Measurements from ENCODE around the gene FBXW2. TPM values are rescaled to one million over a fixed set of nuclear protein-coding genes. Genes with fewer than 3 reads are reported as not detected.

FBXW2 gene
- polyA plus RNA-seq, 1 of the 3 experiments (the other 2 are of a cell fraction), result 40.1 TPM

- H2AFZ ChIP-seq (ENCODE audit: low read depth), result no peak overlapping the region
- H3K79me2 ChIP-seq (ENCODE audit: insufficient read depth), result peaks cover 42% of the 10 kb centered on the region
- H3K36me3 ChIP-seq (replicated peaks in 1 of 2; ENCODE audit: control insufficient read depth in 1 of 2, insufficient read depth in 2 of 2, low read length in 1 of 2), result peaks cover 47 to 53% of the 10 kb centered on the region in 2 experiments
- no peaks in the 10 kb centered on the region for H3K4me1 ChIP-seq (ENCODE audit: control insufficient read depth in 1 of 2, insufficient read depth in 2 of 2, low read depth in 1 of 2, low read length in 1 of 2)
- no peaks in the 10 kb centered on the region for H4K20me1 ChIP-seq (ENCODE audit: insufficient read depth)
- no peaks in the 10 kb centered on the region for H3K27me3 ChIP-seq (ENCODE audit: insufficient read depth)
- H3K9me2 ChIP-seq, result no peaks in the 10 kb centered on the region
- TF ChIP-seq PBX3 (IDR thresholded peaks at IDR 0.05) (no peak), NFIC (IDR thresholded peaks at IDR 0.05; ENCODE audit: borderline replicate concordance) (no peak), POLR2AphosphoS5 (IDR thresholded peaks at IDR 0.05; ENCODE audit: low read depth, low read length) (no peak), RAD21 (IDR thresholded peaks at IDR 0.05; ENCODE audit: low read length) (no peak), EP300 (IDR thresholded peaks at IDR 0.05; ENCODE audit: borderline replicate concordance in 1 of 2, low read depth in 1 of 2, low read length in 1 of 2) (no peak), REST (IDR thresholded peaks at IDR 0.05; ENCODE audit: low read depth, low read length) (no peak)
- 97% methylated on average over 7 of the region's 7 CpGs for WGBS (ENCODE audit: low lambda C conversion rate)
- ChIA-PET POLR2A (interaction anchor here (0.6 kb wide), 1 partner anchor 110 kb away, joined by 3 read pairs; no protein-coding TSS in a partner anchor), CTCF (interaction anchor here (1.5 to 1.6 kb wide), 2 partner anchors 8 to 77 kb away, joined by 4 to 5 read pairs; no protein-coding TSS in a partner anchor)
- no peak overlapping the region for H3K4me2 ChIP-seq
- H3K9me3 ChIP-seq, result no peaks in the 10 kb centered on the region
- no peak overlapping the region for H3K4me3 ChIP-seq (ENCODE audit: low read depth in 2 of 2, low read length in 1 of 2)
- no peak overlapping the region for H3K27ac ChIP-seq (ENCODE audit: low read depth in 2 of 2, low read length in 1 of 2)
- no peak overlapping the region for H3K9ac ChIP-seq
- DNase-seq, result no peak
- H3F3A ChIP-seq (replicated peaks; ENCODE audit: insufficient read depth), result peaks cover 6% of the 10 kb centered on the region
Observed at GRCh38 chr9:120833325-120833724, 40.1 kb upstream of the FBXW2 start.

GRCh38 chr9:120832807-120833206 is 39.6 kb upstream of the FBXW2 start:
- H3K9ac ChIP-seq, result no peak overlapping the region
- ChIA-PET CTCF (interaction anchor here (1.6 kb wide), 1 partner anchor 77 kb away, joined by 4 read pairs; no protein-coding TSS in a partner anchor), POLR2A (no interaction called here)
- TF ChIP-seq USF2 (IDR thresholded peaks at IDR 0.05; ENCODE audit: borderline replicate concordance, low read depth, low read length), result no peak
- no peak for TF ChIP-seq MEF2A (IDR thresholded peaks at IDR 0.05; ENCODE audit: borderline replicate concordance, low read depth)
- no peak for TF ChIP-seq FOSL2 (IDR thresholded peaks at IDR 0.05; ENCODE audit: borderline replicate concordance, low read depth)
- TF ChIP-seq GATA2 (CRISPR knock-in tag; IDR thresholded peaks at IDR 0.05), result no peak
- TF ChIP-seq TEAD4 (IDR thresholded peaks at IDR 0.05; ENCODE audit: borderline replicate concordance, insufficient read depth), result no peak
- TF ChIP-seq MAX (IDR thresholded peaks at IDR 0.05; ENCODE audit: low read depth), result no peak
- no peak for TF ChIP-seq FOXJ3 (CRISPR knock-in tag; IDR thresholded peaks at IDR 0.05)
- no peak for TF ChIP-seq NRF1 (IDR thresholded peaks at IDR 0.05; ENCODE audit: low read depth, low read length)
- TF ChIP-seq SIN3A (IDR thresholded peaks at IDR 0.05; ENCODE audit: borderline replicate concordance, low read depth, low read length), result no peak
- TF ChIP-seq EZH2phosphoT487 (IDR thresholded peaks at IDR 0.05; ENCODE audit: borderline replicate concordance, low read depth), result no peak
- no peak for TF ChIP-seq FOXM1 (IDR thresholded peaks at IDR 0.05; ENCODE audit: low read depth)
- no peak for TF ChIP-seq RFX5 (IDR thresholded peaks at IDR 0.05; ENCODE audit: low read length)
- no peak for TF ChIP-seq ELF1 (IDR thresholded peaks at IDR 0.05)
- no peak for TF ChIP-seq PBX3 (IDR thresholded peaks at IDR 0.05)
- no peak for TF ChIP-seq GABPA (IDR thresholded peaks at IDR 0.05; ENCODE audit: low read depth)
- no peak for TF ChIP-seq IRF3 (IDR thresholded peaks at IDR 0.05; ENCODE audit: low read depth, low read length)

More at GRCh38 chr9:120832807-120833206, 39.6 kb upstream of the FBXW2 start:
- peaks cover 6% of the 10 kb centered on the region for H3F3A ChIP-seq (replicated peaks; ENCODE audit: insufficient read depth)
- H3K4me2 ChIP-seq, result no peak overlapping the region
- H3K79me2 ChIP-seq (ENCODE audit: insufficient read depth), result peaks cover 37% of the 10 kb centered on the region
- no peaks in the 10 kb centered on the region for H3K4me1 ChIP-seq (ENCODE audit: control insufficient read depth in 1 of 2, insufficient read depth in 2 of 2, low read depth in 1 of 2, low read length in 1 of 2)
- H3K9me3 ChIP-seq, result no peaks in the 10 kb centered on the region
- H2AFZ ChIP-seq (ENCODE audit: low read depth), result no peak overlapping the region
- no peak overlapping the region for H3K27ac ChIP-seq (ENCODE audit: low read depth in 2 of 2, low read length in 1 of 2)
- no peaks in the 10 kb centered on the region for H3K9me2 ChIP-seq
- DNase-seq, result no peak
- H3K36me3 ChIP-seq (replicated peaks in 1 of 2; ENCODE audit: control insufficient read depth in 1 of 2, insufficient read depth in 2 of 2, low read length in 1 of 2), result peaks cover 43 to 57% of the 10 kb centered on the region in 2 experiments
- H4K20me1 ChIP-seq (ENCODE audit: insufficient read depth), result no peaks in the 10 kb centered on the region
- no peak overlapping the region for H3K4me3 ChIP-seq (ENCODE audit: low read depth in 2 of 2, low read length in 1 of 2)
- no peaks in the 10 kb centered on the region for H3K27me3 ChIP-seq (ENCODE audit: insufficient read depth)
